HepG2 (cell line): Measurements from ENCODE around the gene IRF2BPL.

ENCODE experiments used
- AFF4 ChIP-seq: sonication (generic); formaldehyde crosslinking; IDR thresholded peaks from 2 replicates; pipeline ENCODE4 v1.4.0; 2020; ENCODE audit warnings: missing genetic modification reagents
- CBX1 ChIP-seq: IDR thresholded peaks from one replicate; pipeline ENCODE4 v1.6.1; 2016; ENCODE audit warnings: antibody characterized with exemption, low read depth
- CTCF ChIP-seq: sonication (generic); formaldehyde crosslinking; IDR thresholded peaks from 2 replicates; pipeline ENCODE4 v1.5.0; 2020; ENCODE audit warnings: mild to moderate bottlenecking, missing genetic modification reagents, moderate library complexity
- ETV6 ChIP-seq: sonication (generic); formaldehyde crosslinking; conservative IDR thresholded peaks from 2 replicates; pipeline ENCODE4 v1.4.0; 2020; ENCODE audit warnings: missing genetic modification reagents
- HDAC2 ChIP-seq: sonication (generic); formaldehyde crosslinking; IDR thresholded peaks from 2 replicates; pipeline ENCODE4 v1.4.0; 2020; ENCODE audit warnings: missing genetic modification reagents
- RFX3 ChIP-seq: IDR thresholded peaks from 2 replicates; pipeline ENCODE4 v1.6.1; 2016; ENCODE audit warnings: missing biosample characterization, missing genetic modification reagents
- RFX5 ChIP-seq: IDR thresholded peaks from 2 replicates; pipeline ENCODE4 v1.6.1; 2011; ENCODE audit warnings: low read depth, low read length, improper control_type of control experiment
- SKIL ChIP-seq: sonication (generic); formaldehyde crosslinking; IDR thresholded peaks from 2 replicates; pipeline ENCODE4 v1.8.0; 2022; ENCODE audit warnings: missing genetic modification reagents, mild to moderate bottlenecking, moderate library complexity, borderline replicate concordance
- TIGD3 ChIP-seq: sonication (generic); formaldehyde crosslinking; IDR thresholded peaks from 2 replicates; pipeline ENCODE4 v1.5.1; 2020; ENCODE audit warnings: mild to moderate bottlenecking, missing genetic modification reagents, borderline replicate concordance
- ZFX ChIP-seq: sonication (generic); formaldehyde crosslinking; IDR thresholded peaks from 2 replicates; pipeline ENCODE4 v1.4.0; 2020; ENCODE audit warnings: mild to moderate bottlenecking, low read depth, missing genetic modification reagents, moderate library complexity
- ZNF12 ChIP-seq: sonication (generic); formaldehyde crosslinking; IDR thresholded peaks from 2 replicates; pipeline ENCODE4 v1.5.0; 2020; ENCODE audit warnings: missing genetic modification reagents
- ZNF335 ChIP-seq: sonication (generic); formaldehyde crosslinking; IDR thresholded peaks from 2 replicates; pipeline ENCODE4 v1.4.0; 2020; ENCODE audit warnings: missing genetic modification reagents
- ZNF530 ChIP-seq: sonication (generic); formaldehyde crosslinking; IDR thresholded peaks from 2 replicates; pipeline ENCODE4 v1.5.0; 2020; ENCODE audit warnings: low read depth, mild to moderate bottlenecking, missing genetic modification reagents
- ZNF747 ChIP-seq: sonication (generic); formaldehyde crosslinking; IDR thresholded peaks from 2 replicates; pipeline ENCODE4 v1.8.1; 2023; ENCODE audit warnings: missing genetic modification reagents, mild to moderate bottlenecking, borderline replicate concordance

GRCh38 chr14:77024171-77024691 lies 4.3 kb downstream of the IRF2BPL start:
- TF ChIP-seq SKIL, result no peak
- TF ChIP-seq CTCF (CRISPR knock-in tag), result no peak
- TF ChIP-seq ETV6, result no peak
- no peak for TF ChIP-seq HDAC2 (CRISPR knock-in tag)
- no peak for TF ChIP-seq ZNF12 (CRISPR knock-in tag)
- 0 out of 2 replicates have a peak, but pooled peaks have one; percentile 50 for TF ChIP-seq RFX5
- no peak for TF ChIP-seq TIGD3 (CRISPR knock-in tag)
- TF ChIP-seq ZFX (CRISPR knock-in tag), result no peak; the same call in 1 of the 2 replicates
- TF ChIP-seq ZNF747 (CRISPR knock-in tag), result no peak
- no peak for TF ChIP-seq ZNF335
- no peak for TF ChIP-seq ZNF530 (CRISPR knock-in tag)
- no peak for TF ChIP-seq CBX1
- TF ChIP-seq AFF4 (CRISPR knock-in tag), result no peak
- no peak for TF ChIP-seq RFX3 (CRISPR knock-in tag)
